ENCODE results near the gene LMF1. TPM values are rescaled to one million over a fixed set of nuclear protein-coding genes. Genes with fewer than 3 reads are reported as not detected.

Gene LMF1
- total RNA-seq, 3 donors from 2014 or later (not counting 1 experiment from before 2014, with no cell fraction given) = 28.2 to 42.2 (median 41.2) TPM

DNA sequence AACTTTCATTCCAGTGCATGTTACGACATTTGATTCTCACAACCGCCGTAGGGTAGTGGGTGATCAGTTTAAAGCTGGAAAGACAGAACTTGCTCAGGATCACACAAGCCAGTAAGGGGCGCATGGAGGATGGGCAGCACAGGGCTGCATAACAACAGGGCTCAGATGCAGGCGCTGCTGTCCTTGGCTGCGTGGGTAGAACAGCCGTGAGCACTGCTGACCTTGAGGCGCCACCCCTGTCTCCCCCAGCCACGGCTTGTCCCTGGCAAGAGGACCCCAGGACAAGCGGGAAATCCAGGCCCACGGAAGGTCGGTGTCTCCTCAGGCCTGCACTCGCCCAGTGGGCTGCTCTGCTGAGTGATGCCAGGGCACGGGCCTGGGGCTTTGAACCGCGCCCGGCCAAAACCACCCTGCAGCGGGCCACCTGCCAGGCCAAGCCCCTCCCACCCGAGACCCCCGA is 84.7 kb downstream of the LMF1 start:
- H3K4me3 Mint-ChIP-seq = no peak overlapping the region
- no peaks in the 10 kb centered on the region for H3K27me3 ChIP-seq (ENCODE audit: control insufficient read depth, insufficient read depth, low read length)
- no peaks in the 10 kb centered on the region for H3K4me1 ChIP-seq (ENCODE audit: control insufficient read depth, insufficient read depth, low read length)
- no peaks in the 10 kb centered on the region for H3K36me3 Mint-ChIP-seq
- no peak overlapping the region for H3K4me3 ChIP-seq (ENCODE audit: low read length)
- intact Hi-C loops (cut with micrococcal nuclease) = no loop called here
- H3K9me3 Mint-ChIP-seq = no peaks in the 10 kb centered on the region
- DNase-seq (no peak), ATAC-seq (no peak)
- H3K27ac ChIP-seq (ENCODE audit: low read length) = no peak overlapping the region
- 96% methylated on average over 18 of the region's 20 CpGs for WGBS (ENCODE audit: insufficient coverage)
- H3K36me3 ChIP-seq (ENCODE audit: control insufficient read depth, insufficient read depth, low read length) = no peaks in the 10 kb centered on the region
- H3K9me3 ChIP-seq (ENCODE audit: control insufficient read depth, insufficient read depth, low read length) = peaks cover 16% of the 10 kb centered on the region
- H3K4me1 Mint-ChIP-seq = peaks cover 0 to 7% of the 10 kb centered on the region in 2 donors
- TF ChIP-seq, protein P1, sequence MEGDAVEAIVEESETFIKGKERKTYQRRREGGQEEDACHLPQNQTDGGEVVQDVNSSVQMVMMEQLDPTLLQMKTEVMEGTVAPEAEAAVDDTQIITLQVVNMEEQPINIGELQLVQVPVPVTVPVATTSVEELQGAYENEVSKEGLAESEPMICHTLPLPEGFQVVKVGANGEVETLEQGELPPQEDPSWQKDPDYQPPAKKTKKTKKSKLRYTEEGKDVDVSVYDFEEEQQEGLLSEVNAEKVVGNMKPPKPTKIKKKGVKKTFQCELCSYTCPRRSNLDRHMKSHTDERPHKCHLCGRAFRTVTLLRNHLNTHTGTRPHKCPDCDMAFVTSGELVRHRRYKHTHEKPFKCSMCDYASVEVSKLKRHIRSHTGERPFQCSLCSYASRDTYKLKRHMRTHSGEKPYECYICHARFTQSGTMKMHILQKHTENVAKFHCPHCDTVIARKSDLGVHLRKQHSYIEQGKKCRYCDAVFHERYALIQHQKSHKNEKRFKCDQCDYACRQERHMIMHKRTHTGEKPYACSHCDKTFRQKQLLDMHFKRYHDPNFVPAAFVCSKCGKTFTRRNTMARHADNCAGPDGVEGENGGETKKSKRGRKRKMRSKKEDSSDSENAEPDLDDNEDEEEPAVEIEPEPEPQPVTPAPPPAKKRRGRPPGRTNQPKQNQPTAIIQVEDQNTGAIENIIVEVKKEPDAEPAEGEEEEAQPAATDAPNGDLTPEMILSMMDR (IDR thresholded peaks at IDR 0.05) = no peak
- H3K27me3 Mint-ChIP-seq (ENCODE audit: low read depth in 2 of 2) = no peaks in the 10 kb centered on the region
- H3K27ac Mint-ChIP-seq = no peak overlapping the region

DNA sequence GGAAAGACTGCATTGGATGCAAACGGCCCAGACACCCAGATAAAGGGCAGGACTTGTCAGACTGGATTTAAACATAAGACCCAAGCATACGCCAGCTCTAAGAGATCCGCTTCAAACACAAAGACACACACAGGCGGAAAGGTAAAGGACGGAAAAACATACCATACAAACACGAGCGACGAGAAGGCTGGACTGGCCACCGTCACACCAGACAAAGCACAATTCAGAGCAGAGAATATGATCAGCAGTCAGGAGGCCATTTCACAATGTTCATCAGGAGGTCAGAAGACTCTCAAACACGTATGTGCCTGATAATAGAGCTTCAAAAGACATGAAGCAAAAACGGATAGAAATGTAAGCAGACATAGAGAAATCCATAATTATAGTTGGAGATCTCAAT is 85.4 kb downstream of the LMF1 start:
- no peak for DNase-seq
- no peak for ATAC-seq
- Histone ChIP-seq H3K4me3 (ENCODE audit: low read length) (no peak overlapping the region), H3K27ac (ENCODE audit: low read length) (no peak overlapping the region), H3K27me3 (ENCODE audit: control insufficient read depth, insufficient read depth, low read length) (no peaks in the 10 kb centered on the region), H3K4me1 (ENCODE audit: control insufficient read depth, insufficient read depth, low read length) (no peaks in the 10 kb centered on the region), H3K9me3 (ENCODE audit: control insufficient read depth, insufficient read depth, low read length) (peaks cover 16% of the 10 kb centered on the region), H3K36me3 (ENCODE audit: control insufficient read depth, insufficient read depth, low read length) (no peaks in the 10 kb centered on the region)
- H3K36me3 Mint-ChIP-seq = no peaks in the 10 kb centered on the region
- peaks cover 0 to 7% of the 10 kb centered on the region in 2 donors for H3K4me1 Mint-ChIP-seq
- no peak overlapping the region for H3K4me3 Mint-ChIP-seq
- H3K27ac Mint-ChIP-seq = no peak overlapping the region
- TF ChIP-seq, protein P1 (IDR thresholded peaks at IDR 0.05) = no peak
- H3K27me3 Mint-ChIP-seq (ENCODE audit: low read depth in 2 of 2) = no peaks in the 10 kb centered on the region
- intact Hi-C loops (cut with micrococcal nuclease) = no loop called here
- H3K9me3 Mint-ChIP-seq = no peaks in the 10 kb centered on the region
- 87% methylated on average over 10 of the region's 11 CpGs for WGBS (ENCODE audit: insufficient coverage)

DNA sequence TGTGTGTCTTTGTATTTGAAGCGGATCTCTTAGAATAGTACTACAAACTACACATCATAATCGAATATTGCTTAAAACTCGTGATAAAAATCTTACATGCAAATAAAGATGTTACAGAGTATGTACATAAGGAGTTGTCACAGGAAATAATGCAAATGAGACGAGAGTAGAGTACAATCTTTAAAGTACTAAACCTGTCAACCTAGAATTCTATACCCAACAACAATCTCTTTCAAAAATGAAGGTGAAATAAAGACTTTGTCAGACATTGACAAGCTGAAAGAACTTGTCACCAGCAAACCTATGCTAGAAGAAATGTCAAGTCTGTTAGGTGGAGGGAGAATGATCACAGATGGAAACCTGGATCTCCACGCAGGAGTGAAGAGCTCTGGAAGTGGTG is 86.6 kb downstream of the LMF1 start:
- Mint-ChIP-seq H3K27me3 (ENCODE audit: low read depth in 2 of 2) (no peaks in the 10 kb centered on the region), H3K4me3 (no peak overlapping the region), H3K36me3 (no peaks in the 10 kb centered on the region), H3K4me1 (peaks cover 0 to 7% of the 10 kb centered on the region in 2 donors), H3K27ac (no peak overlapping the region), H3K9me3 (no peaks in the 10 kb centered on the region)
- WGBS (ENCODE audit: insufficient coverage) = 96% methylated on average over 1 of the region's 5 CpGs
- TF ChIP-seq, protein P1 (IDR thresholded peaks at IDR 0.05) = no peak
- ATAC-seq = no peak
- H3K36me3 ChIP-seq (ENCODE audit: control insufficient read depth, insufficient read depth, low read length) = no peaks in the 10 kb centered on the region
- no peaks in the 10 kb centered on the region for H3K4me1 ChIP-seq (ENCODE audit: control insufficient read depth, insufficient read depth, low read length)
- peaks cover 16% of the 10 kb centered on the region for H3K9me3 ChIP-seq (ENCODE audit: control insufficient read depth, insufficient read depth, low read length)
- no peak overlapping the region for H3K27ac ChIP-seq (ENCODE audit: low read length)
- H3K27me3 ChIP-seq (ENCODE audit: control insufficient read depth, insufficient read depth, low read length) = no peaks in the 10 kb centered on the region
- no peak overlapping the region for H3K4me3 ChIP-seq (ENCODE audit: low read length)
- no peak for DNase-seq
- intact Hi-C loops (cut with micrococcal nuclease) = no loop called here

DNA sequence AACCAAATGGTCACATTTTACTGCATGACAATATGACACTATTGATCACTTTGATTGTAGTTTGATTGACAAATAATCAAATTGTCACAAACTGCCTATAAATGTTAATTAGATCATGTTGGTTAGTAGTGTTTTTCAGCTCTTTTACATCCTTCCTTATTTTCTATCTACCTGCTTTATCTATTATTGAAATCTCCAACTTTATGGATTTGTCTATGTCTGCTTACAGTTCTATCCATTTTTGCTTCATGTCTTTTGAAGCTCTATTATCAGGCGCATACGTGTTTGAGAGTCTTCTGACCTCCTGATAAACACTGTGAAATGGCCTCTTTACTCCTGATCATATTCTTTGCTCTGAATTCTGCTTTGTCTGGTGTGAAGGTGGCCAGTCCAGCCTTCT is 87.0 kb downstream of the LMF1 start:
- no peak for DNase-seq
- H3K9me3 Mint-ChIP-seq = no peaks in the 10 kb centered on the region
- 100% methylated on average over 2 of the region's 2 CpGs for WGBS (ENCODE audit: insufficient coverage)
- Histone ChIP-seq H3K27me3 (ENCODE audit: control insufficient read depth, insufficient read depth, low read length) (no peaks in the 10 kb centered on the region), H3K4me3 (ENCODE audit: low read length) (no peak overlapping the region), H3K4me1 (ENCODE audit: control insufficient read depth, insufficient read depth, low read length) (no peaks in the 10 kb centered on the region), H3K27ac (ENCODE audit: low read length) (no peak overlapping the region), H3K9me3 (ENCODE audit: control insufficient read depth, insufficient read depth, low read length) (peaks cover 16% of the 10 kb centered on the region), H3K36me3 (ENCODE audit: control insufficient read depth, insufficient read depth, low read length) (no peaks in the 10 kb centered on the region)
- TF ChIP-seq, protein P1 (IDR thresholded peaks at IDR 0.05) = no peak
- H3K27ac Mint-ChIP-seq = no peak overlapping the region
- no peaks in the 10 kb centered on the region for H3K36me3 Mint-ChIP-seq
- H3K4me3 Mint-ChIP-seq = no peak overlapping the region
- peaks cover 0 to 7% of the 10 kb centered on the region in 2 donors for H3K4me1 Mint-ChIP-seq
- H3K27me3 Mint-ChIP-seq (ENCODE audit: low read depth in 2 of 2) = no peaks in the 10 kb centered on the region
- intact Hi-C loops (cut with micrococcal nuclease) = no loop called here
- no peak for ATAC-seq

Measured in natural killer cell (primary cell).